ENCODE measurements around the gene DDC.

- no peak for TF ChIP-seq POLR2AphosphoS5 (IDR thresholded peaks at IDR 0.05)
- no peak for TF ChIP-seq CTCF (IDR thresholded peaks at IDR 0.05)
Measured at GRCh38 chr7:50473531-50473930, 91.7 kb downstream of the DDC start.
